SW480 (cell line): ENCODE data around the gene ECSCR.

Source experiments
- DNase-seq: peaks from one replicate; pipeline ENCODE4 v3.0.0-alpha.2; 2016; ENCODE audit warnings: low spot score

The ECSCR gene

GRCh38 chr5:139474890-139475791, 12.6 kb upstream of the ECSCR start:
- DNase-seq = no peak

- no peak for DNase-seq
Observed at GRCh38 chr5:139473565-139473964, 11.0 kb upstream of the ECSCR start.

GRCh38 chr5:139473105-139473504, 10.6 kb upstream of the ECSCR start:
- no peak for DNase-seq

- no peak for DNase-seq
Observed at GRCh38 chr5:139472386-139473030, 10.0 kb upstream of the ECSCR start.

GRCh38 chr5:139470821-139471300, 8.3 kb upstream of the ECSCR start, which contains the start of gene SMIM33:
SMIM33 (plus strand) TSS chr5:139471004; CDS start chr5:139471122, 118 bp downstream.
- no peak for DNase-seq

- DNase-seq = no peak
Observed at GRCh38 chr5:139468421-139468931, 5.9 kb upstream of the ECSCR start.

GRCh38 chr5:139461698-139462097, 845 bp downstream of the ECSCR start:
- no peak for DNase-seq

- DNase-seq = no peak
Observed at GRCh38 chr5:139461176-139461575, 1.4 kb downstream of the ECSCR start.

- DNase-seq = no peak
Observed at GRCh38 chr5:139460455-139460854, 2.1 kb downstream of the ECSCR start.

- no peak for DNase-seq
Observed at GRCh38 chr5:139459451-139459934, 3.0 kb downstream of the ECSCR start.

GRCh38 chr5:139458580-139459407, 3.7 kb downstream of the ECSCR start:
- DNase-seq = no peak

- no peak for DNase-seq
Observed at GRCh38 chr5:139457653-139458306, 4.8 kb downstream of the ECSCR start.

GRCh38 chr5:139457241-139457640, 5.3 kb downstream of the ECSCR start:
- no peak for DNase-seq

GRCh38 chr5:139456776-139457175, 5.8 kb downstream of the ECSCR start:
- no peak for DNase-seq

GRCh38 chr5:139454568-139455290, 7.8 kb downstream of the ECSCR start:
- no peak for DNase-seq

- no peak for DNase-seq
Observed at GRCh38 chr5:139453683-139454567, 8.6 kb downstream of the ECSCR start.

GRCh38 chr5:139451878-139452660, 10.5 kb downstream of the ECSCR start:
- no peak for DNase-seq

- DNase-seq = no peak
Observed at GRCh38 chr5:139451176-139451575, 11.4 kb downstream of the ECSCR start.
